Skeletal muscle tissue (tissue), 4 donors: ENCODE data around the gene TGFBR3. TPM values are rescaled to one million over a fixed set of nuclear protein-coding genes. Genes with fewer than 3 reads are reported as not detected.
A peak's percentile ranks its signal among the peaks of the same experiment; 100 is the strongest.

Experiments used
- H3K27ac ChIP-seq: one replicate; pipeline ENCODE4 v1.7.0; 2013; ENCODE audit warnings: mild to moderate bottlenecking, low read depth, low read length, inconsistent platforms
- H3K27me3 ChIP-seq, 3 donors: one replicate each; pipeline ENCODE4 v1.7.0; 2013; ENCODE audit warnings: low read length in 3 of 3; ENCODE audit not compliant: control insufficient read depth in 3 of 3, insufficient read depth in 3 of 3
- H3K36me3 ChIP-seq, 3 donors: one replicate each; pipeline ENCODE4 v1.7.0; 2013; ENCODE audit warnings: low read length in 3 of 3; ENCODE audit not compliant: control insufficient read depth in 3 of 3, insufficient read depth in 3 of 3
- H3K4me1 ChIP-seq, 3 donors: one replicate each; pipeline ENCODE4 v1.7.0; 2013; ENCODE audit warnings: low read length in 3 of 3, mild to moderate bottlenecking in 3 of 3; ENCODE audit not compliant: control insufficient read depth in 3 of 3, insufficient read depth in 3 of 3
- H3K4me3 ChIP-seq, 3 donors: one replicate each; pipeline ENCODE4 v1.7.0; 2013; ENCODE audit warnings: low read length in 3 of 3
- H3K9ac ChIP-seq, 3 donors: one replicate each; pipeline ENCODE4 v1.7.0; 2013; ENCODE audit warnings: low read length in 3 of 3, mild to moderate bottlenecking in 3 of 3, moderate library complexity in 2 of 3, low read depth in 1 of 3
- H3K9me3 ChIP-seq, 3 donors: one replicate each; pipeline ENCODE4 v1.7.0; 2013; ENCODE audit warnings: low read length in 3 of 3; ENCODE audit not compliant: control insufficient read depth in 3 of 3
- total RNA-seq: library from RNA; depleted of rRNA; stranded (reverse); fragments of >200 nt; gene quantifications from one replicate; pipeline ENCODE4 v1.2.3, GENCODE V29; 2014
- donor health status: Osteomylitis.

The TGFBR3 gene
- total RNA-seq = 54.3 TPM

DNA sequence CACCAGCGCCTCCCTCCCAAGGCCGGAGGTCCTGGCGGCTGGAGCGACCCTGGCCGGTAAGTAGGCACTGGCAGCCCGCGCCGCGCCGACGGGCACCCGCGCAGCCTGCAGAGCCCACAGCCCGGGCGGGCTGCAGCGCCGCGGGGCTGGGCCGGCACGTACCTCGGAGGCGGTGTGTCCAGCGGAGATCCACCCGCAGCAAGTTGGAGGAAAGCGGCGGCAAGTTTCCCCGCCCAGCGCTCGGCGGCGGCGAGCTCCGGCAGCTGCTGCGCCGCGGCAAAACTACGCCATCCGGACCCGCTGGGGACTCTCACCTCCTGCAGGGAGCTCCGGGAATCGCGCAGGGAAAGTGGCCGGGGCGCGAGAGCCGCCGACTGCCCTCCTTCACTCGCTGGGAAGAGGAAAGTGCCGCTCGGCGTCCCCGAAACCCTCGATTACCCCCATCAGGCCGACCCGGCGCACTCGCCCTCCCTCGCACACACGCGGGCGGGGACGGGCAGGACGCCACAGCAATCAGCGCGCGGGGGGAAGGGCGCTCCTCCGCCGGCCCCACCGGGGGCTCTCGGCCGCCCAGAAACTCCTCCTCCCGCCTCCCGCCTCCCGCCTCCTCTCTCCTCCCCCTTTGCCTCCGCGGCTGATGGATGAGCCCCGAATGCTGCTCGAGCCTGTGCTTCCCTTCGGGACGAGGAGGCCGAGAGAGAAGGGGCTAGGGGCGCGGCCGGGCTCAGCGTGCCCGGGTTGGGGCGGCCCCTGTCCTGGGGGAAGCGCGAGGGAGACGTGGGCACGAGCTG is at the start of gene TGFBR3:
Gene TGFBR3 (minus strand): TSS at position 436 of the 791 bp plus-strand sequence. CDS start 24,620 bp downstream, outside the sequence.
- Histone ChIP-seq H3K36me3 (no peaks in the 10 kb centered on the region), H3K4me1 (peaks cover 4 to 15% (median 14%) of the 10 kb centered on the region in 3 donors), H3K27me3 (no peaks in the 10 kb centered on the region), H3K27ac (peak within 1 kb of the TSS; percentile 85), H3K9me3 (no peaks in the 10 kb centered on the region), H3K4me3 (peak within 1 kb of the TSS; percentile 72 to 98 (median 95)), H3K9ac (peak within 1 kb of the TSS; percentile 62 to 96 (median 87))

DNA sequence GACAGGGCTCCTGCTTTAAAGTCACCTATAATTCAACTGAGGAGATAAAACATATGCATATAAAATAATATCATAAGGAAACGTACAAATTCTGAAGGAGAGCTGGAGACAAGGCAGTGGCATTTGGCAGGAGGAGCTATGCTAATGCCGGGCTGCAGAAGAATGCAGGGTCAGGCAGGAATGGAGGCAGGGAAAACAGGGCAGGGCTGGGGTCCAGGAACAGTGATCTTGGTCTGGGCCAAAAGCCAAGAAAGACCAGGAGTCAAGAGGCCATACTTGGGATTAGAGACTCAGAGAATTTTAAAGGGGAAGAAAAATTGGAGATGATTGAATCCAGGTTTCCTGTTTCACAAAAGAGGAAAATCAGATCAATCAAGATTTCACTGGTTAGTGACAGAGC is 43.3 kb upstream of the TGFBR3 start:
- no peak overlapping the region for H3K27ac ChIP-seq
- no peaks in the 10 kb centered on the region for H3K36me3 ChIP-seq
- H3K9me3 ChIP-seq = no peaks in the 10 kb centered on the region
- H3K9ac ChIP-seq = peak overlapping the region in 1 of 3 donors; percentile 8
- H3K4me3 ChIP-seq = no peak overlapping the region
- H3K27me3 ChIP-seq = no peaks in the 10 kb centered on the region
- H3K4me1 ChIP-seq = no peaks in the 10 kb centered on the region

DNA sequence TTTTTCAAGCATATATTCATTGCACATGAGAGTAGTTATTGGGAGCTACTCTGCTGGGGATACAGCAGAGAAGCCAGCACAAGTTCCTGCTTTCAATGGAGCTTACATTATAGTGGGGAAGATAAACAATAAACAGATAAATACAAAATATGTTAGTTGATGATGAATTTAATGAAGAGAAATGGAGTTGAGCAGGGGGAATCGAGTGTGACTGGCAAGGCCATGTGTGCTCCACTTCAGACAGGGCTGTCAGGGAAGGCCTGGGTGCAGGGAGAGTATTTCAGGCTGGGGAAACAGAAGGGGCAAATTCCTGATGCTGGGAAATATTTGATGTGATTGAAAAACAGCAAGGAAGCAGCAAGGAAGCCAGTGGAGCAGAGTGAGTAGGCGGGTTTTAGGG is 42.1 kb upstream of the TGFBR3 start:
- H3K4me1 ChIP-seq = no peaks in the 10 kb centered on the region
- H3K27ac ChIP-seq = no peak overlapping the region
- H3K36me3 ChIP-seq = no peaks in the 10 kb centered on the region
- no peak overlapping the region for H3K4me3 ChIP-seq
- H3K27me3 ChIP-seq = no peaks in the 10 kb centered on the region
- no peak overlapping the region for H3K9ac ChIP-seq
- no peaks in the 10 kb centered on the region for H3K9me3 ChIP-seq

DNA sequence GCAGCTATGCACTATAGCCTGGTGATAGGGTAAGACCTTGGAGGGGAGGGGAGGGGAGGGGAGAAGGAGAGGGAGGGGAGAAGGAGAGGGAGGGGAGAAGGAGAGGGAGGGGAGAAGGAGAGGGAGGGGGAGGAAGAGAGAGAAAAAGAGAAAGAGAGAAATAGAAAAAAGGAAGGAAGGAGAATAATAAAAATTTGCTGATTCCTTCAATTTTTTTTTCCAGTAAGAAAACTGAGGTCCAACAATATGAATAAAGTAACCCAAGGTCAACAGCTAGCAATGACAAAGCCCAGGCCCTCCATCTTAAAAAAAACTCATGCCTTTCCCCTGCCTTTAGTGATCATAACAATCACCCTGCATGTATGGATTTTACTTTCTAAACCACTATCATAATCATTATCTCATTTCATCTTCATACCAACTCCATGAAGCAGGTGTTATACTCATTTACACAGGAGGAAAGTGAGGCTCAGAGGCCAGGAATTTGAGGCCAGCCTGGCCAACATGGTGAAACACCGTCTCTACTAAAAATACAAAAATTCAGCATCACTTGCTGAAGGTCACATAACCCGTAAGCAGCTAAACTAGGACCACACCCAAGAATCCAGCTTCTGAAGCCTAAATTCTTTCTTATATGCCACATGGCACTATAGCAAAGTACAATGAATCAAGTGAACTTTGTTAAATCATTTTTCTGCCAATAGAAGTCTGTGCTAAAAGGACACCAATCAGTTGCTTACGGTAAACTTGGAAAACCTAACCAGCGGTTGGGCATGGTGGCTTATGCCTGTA is 39.9 kb upstream of the TGFBR3 start:
- no peaks in the 10 kb centered on the region for H3K27me3 ChIP-seq
- no peak overlapping the region for H3K27ac ChIP-seq
- no peaks in the 10 kb centered on the region for H3K9me3 ChIP-seq
- no peaks in the 10 kb centered on the region for H3K4me1 ChIP-seq
- H3K4me3 ChIP-seq = no peak overlapping the region
- no peak overlapping the region for H3K9ac ChIP-seq
- H3K36me3 ChIP-seq = no peaks in the 10 kb centered on the region

DNA sequence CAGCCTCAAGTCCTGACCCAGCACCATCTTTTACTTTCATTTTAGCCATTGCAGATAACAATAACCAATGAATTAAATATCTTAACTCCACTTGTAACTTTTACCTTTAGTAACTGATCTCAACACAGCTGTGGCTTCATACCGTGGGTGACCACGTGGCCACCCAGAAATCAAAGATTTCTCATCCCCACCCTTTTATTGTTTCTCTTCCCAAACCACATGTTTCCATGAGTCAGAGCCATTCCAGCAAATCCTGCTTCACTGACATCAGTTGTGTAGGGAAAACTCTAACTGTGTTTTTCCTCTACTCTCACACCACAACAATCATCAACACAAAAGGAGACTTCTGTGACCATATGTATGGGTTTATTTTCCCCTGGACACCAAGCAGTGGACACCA is 38.2 kb upstream of the TGFBR3 start:
- Histone ChIP-seq H3K4me1 (no peaks in the 10 kb centered on the region), H3K27me3 (no peaks in the 10 kb centered on the region), H3K27ac (no peak overlapping the region), H3K9me3 (no peaks in the 10 kb centered on the region), H3K36me3 (no peaks in the 10 kb centered on the region), H3K4me3 (no peak overlapping the region), H3K9ac (no peak overlapping the region)

DNA sequence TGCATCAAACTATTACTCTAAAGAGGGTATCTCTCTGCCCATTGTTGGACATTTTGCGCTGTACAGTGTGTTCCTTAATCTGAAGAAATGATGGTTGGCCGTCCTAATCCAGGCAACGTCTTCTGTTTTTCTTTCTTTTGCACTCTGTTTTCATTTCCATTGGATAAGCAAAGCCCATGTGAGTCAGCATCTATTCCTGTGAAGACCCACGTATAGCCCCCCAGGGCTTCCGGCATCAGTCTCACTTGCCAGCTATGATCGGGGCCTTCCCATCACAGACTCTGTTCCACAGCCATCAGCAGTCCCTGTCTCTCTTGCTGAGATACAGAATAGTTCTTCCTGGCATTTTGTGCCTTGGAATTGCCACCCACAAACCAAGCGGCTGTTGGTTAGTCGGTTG is 34.0 kb upstream of the TGFBR3 start:
- no peaks in the 10 kb centered on the region for H3K36me3 ChIP-seq
- no peaks in the 10 kb centered on the region for H3K27me3 ChIP-seq
- no peak overlapping the region for H3K27ac ChIP-seq
- no peak overlapping the region for H3K9ac ChIP-seq
- no peaks in the 10 kb centered on the region for H3K9me3 ChIP-seq
- no peaks in the 10 kb centered on the region for H3K4me1 ChIP-seq
- no peak overlapping the region for H3K4me3 ChIP-seq

DNA sequence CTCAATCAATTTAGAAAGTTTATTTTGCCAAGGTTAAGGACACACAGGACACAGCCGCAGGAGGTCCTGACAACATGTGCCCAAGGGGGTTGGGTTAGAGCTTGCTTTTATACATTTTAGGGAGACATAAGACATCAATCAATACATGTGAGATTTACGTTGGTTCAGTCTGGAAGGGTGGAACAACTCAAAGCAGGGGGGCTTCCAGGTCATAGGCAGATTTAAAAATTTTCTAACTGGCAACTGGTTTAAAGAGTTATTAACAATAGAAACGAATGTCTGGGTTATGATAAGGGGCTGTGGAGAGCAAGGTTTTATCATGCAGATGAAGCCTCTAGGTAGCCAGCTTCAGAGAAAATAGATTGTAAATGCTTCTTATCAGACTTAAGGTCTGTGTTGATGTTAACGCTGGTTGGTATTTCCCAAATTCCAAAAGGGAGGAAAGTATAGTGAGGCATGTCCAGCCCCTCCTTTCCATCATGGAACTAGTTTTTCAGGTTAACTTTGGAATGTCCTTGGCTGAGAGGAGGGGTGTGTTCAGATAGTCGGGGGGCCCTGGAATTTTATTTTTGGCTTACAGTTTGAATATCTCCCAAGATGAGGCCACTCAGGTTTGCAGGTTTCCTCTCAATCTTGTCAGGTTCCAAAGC is 31.0 kb upstream of the TGFBR3 start:
- Histone ChIP-seq H3K4me1 (no peaks in the 10 kb centered on the region), H3K9ac (no peak overlapping the region), H3K4me3 (no peak overlapping the region), H3K9me3 (no peaks in the 10 kb centered on the region), H3K27me3 (no peaks in the 10 kb centered on the region), H3K36me3 (no peaks in the 10 kb centered on the region), H3K27ac (no peak overlapping the region)

DNA sequence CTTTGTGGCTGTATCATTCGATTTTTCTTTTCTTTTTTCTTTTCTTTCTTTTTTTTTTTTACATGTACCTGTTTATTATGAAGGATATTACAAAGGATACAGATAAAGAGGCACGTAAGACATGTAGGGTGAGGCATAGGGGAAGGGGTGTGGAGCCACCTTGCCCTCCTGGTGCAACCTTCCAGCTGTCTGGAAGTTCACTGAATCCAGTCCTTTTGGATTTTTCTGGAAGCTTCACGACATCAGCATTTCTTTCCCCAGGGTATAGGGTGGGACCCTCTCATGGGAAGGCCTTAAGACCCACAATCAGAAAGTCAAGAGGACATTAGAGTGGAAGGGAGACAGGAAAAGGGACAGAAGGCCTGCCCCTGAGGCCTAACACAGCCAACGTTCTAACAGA is 30.1 kb upstream of the TGFBR3 start:
- Histone ChIP-seq H3K9ac (no peak overlapping the region), H3K9me3 (no peaks in the 10 kb centered on the region), H3K36me3 (no peaks in the 10 kb centered on the region), H3K4me3 (no peak overlapping the region), H3K27ac (no peak overlapping the region), H3K27me3 (no peaks in the 10 kb centered on the region), H3K4me1 (no peaks in the 10 kb centered on the region)

DNA sequence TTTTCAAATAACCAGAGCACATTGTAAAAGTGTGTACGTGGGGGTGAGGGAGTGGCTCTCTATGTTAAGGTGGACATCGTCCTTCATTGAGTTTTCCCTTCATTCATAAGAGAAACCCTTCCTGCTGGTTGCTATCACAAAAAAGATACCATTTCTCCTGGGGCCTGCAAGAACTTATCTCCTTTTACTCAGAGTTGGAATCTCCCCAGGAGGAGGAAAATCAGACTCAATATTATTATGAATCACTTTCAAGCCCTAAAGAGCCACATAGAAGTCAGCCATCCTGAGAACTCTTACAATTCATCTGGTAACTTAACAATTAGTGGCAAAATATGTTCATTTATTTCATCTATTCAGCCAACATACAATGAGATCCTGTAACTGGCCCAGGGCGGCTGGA is 27.1 kb upstream of the TGFBR3 start:
- no peak overlapping the region for H3K9ac ChIP-seq
- H3K27ac ChIP-seq = no peak overlapping the region
- H3K27me3 ChIP-seq = no peaks in the 10 kb centered on the region
- H3K9me3 ChIP-seq = no peaks in the 10 kb centered on the region
- no peak overlapping the region for H3K4me3 ChIP-seq
- no peaks in the 10 kb centered on the region for H3K36me3 ChIP-seq
- H3K4me1 ChIP-seq = no peaks in the 10 kb centered on the region

DNA sequence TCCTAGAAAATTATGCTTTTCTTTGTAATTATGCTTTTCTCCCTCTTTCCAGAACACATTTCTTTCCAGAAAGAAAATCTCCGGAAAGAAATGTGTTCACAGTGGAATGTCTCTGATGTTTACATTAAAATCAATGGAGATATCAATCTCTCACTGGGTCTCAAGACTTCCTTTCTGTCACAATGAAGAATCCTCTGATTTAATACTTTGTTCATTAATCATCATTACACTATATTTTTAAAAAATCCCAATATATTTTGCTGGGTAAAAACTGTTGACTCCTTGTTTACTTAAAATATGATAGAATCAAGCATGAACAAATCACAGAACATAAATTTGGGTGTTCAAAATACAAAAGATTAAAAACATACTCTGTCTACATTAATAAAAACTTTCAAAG is 26.3 kb upstream of the TGFBR3 start:
- no peak overlapping the region for H3K27ac ChIP-seq
- no peak overlapping the region for H3K9ac ChIP-seq
- no peak overlapping the region for H3K4me3 ChIP-seq
- H3K27me3 ChIP-seq = no peaks in the 10 kb centered on the region
- no peaks in the 10 kb centered on the region for H3K36me3 ChIP-seq
- no peaks in the 10 kb centered on the region for H3K4me1 ChIP-seq
- H3K9me3 ChIP-seq = no peaks in the 10 kb centered on the region
